ENCODE measurements around the gene C1QTNF3.
"Not testable (repeated sequence)": the region's sequence is repeated elsewhere in the genome, so short reads cannot be mapped to it uniquely, and the experiment has no call there.

C1QTNF3 gene, protein sequence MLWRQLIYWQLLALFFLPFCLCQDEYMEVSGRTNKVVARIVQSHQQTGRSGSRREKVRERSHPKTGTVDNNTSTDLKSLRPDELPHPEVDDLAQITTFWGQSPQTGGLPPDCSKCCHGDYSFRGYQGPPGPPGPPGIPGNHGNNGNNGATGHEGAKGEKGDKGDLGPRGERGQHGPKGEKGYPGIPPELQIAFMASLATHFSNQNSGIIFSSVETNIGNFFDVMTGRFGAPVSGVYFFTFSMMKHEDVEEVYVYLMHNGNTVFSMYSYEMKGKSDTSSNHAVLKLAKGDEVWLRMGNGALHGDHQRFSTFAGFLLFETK

GRCh38 chr5:34043099-34043876, at the start of gene C1QTNF3:
Gene C1QTNF3, minus strand, starts transcription at chr5:34043213. Its CDS starts 88 bp downstream, at chr5:34043125.
- no peak within 1 kb of the TSS for H3K4me3 ChIP-seq (ENCODE audit: low read length)
- TF ChIP-seq ZNF274 (IDR thresholded peaks at IDR 0.05; ENCODE audit: low read depth, low read length): no peak

DNA sequence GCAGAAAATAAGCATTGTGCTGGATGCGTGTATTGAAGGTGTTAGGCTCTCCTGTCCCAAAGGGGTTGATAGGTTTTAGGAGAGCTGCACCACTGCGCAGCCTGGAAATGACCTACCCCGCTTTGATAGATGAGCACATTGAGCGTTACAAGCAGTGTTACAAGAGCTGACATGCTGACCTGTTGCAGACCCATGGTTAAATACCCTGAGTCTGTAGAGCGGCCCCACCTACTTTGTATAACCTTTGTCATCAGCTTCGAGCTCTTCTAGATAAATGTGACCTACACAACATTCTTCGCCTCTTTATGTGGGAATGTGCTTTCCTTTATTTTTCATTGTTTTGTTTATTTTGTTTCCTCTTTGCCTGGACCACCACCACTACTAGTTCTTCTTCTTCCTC, 48.0 kb upstream of the C1QTNF3 start:
- not testable (repeated sequence) for H3K4me3 ChIP-seq (ENCODE audit: low read length)

DNA sequence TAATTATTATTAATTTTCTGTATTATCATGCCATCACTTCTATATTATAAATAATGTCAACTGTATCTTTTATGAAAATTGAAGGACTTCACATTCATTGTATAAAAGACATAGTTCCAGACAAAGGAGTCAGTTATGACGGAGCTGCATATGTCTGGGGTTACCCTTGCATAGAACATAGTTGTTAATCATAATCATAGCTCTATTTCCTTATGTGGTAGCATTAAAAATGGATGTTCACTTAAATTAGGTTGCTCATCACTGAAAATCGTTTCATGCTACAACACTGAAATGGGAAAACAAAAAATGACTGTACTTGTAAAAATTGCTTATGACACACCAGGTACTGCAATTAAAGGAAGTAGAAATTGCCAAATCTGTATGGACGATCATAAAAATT, 46.8 kb upstream of the C1QTNF3 start:
- not testable (repeated sequence) for H3K4me3 ChIP-seq (ENCODE audit: low read length)

DNA sequence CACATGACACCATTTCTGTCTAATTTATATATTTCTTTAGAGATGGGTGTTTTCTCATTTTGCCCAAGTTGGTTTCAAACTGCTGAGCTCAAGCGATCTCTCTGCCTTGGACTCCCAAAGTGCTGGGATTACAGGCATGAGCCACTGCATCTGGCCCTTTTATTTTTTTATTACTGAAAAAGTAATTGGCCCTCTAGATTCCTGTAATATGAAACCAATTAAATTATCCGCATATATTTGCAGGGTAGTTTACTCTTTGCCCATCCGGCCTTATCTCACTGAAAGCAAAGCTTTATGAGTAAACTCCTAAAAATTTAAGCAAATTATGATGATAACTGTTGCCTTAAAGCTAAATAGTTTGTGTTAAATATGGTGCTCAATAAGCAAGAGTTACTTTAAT, 44.7 kb upstream of the C1QTNF3 start:
- not testable (repeated sequence) for H3K4me3 ChIP-seq (ENCODE audit: low read length)

GRCh38 chr5:34083898-34084297, 40.9 kb upstream of the C1QTNF3 start:
- not testable (repeated sequence) for H3K4me3 ChIP-seq (ENCODE audit: low read length)

- H3K4me3 ChIP-seq (ENCODE audit: low read length): not testable (repeated sequence)
Observed at GRCh38 chr5:34079505-34079904, 36.5 kb upstream of the C1QTNF3 start.

DNA sequence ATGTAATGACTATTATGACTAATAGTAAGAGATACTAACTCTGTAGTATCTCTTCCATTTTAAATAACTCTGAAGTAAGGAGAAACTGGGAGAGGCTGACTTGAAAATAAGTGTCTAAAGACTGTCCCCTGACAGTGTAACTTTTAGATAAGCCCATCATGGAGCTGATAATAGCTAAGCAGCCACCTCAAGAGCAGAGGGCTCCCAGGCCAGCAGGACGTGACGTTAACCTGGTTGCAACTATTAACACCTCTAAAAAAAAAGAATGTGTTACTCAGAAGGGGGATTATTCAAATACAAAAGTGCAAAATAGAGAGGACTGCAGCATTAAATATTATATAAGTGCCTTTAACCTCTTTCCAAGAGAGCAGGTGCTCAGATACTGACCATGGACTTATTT, 34.6 kb upstream of the C1QTNF3 start:
- not testable (repeated sequence) for H3K4me3 ChIP-seq (ENCODE audit: low read length)

DNA sequence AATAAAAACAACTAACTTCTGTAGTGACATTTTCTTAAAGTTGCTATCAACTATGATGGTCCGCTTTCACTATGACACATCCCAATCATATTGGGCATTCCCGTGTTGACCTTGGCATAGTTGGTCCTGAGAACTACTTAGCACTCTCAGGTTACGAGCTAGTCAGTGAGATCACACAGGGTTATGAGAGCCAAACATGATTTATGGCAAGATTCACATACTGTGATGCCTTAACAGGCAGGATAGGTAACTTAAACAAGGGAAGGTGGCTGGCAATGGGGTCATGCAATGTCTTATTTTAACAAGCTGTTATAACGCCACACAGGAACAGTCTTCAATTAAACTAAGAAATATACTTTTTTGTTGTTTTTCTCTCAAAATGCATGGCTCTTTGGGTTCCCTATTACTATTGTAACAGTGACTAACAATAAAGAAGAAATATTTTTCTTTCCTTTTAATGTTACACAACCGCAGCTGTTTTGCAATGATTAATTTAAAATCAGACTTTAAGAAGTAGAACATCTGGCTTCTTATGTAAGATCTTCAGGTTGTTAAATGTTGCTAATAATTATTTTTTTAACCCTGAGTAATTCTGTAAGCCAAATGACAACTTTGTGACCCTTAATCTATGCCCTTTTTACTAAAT, 33.8 kb upstream of the C1QTNF3 start:
- not testable (repeated sequence) for H3K4me3 ChIP-seq (ENCODE audit: low read length)

GRCh38 chr5:34074472-34074871, 31.5 kb upstream of the C1QTNF3 start:
- not testable (repeated sequence) for H3K4me3 ChIP-seq (ENCODE audit: low read length)

GRCh38 chr5:34074071-34074470, 31.1 kb upstream of the C1QTNF3 start:
- H3K4me3 ChIP-seq (ENCODE audit: low read length): not testable (repeated sequence)

DNA sequence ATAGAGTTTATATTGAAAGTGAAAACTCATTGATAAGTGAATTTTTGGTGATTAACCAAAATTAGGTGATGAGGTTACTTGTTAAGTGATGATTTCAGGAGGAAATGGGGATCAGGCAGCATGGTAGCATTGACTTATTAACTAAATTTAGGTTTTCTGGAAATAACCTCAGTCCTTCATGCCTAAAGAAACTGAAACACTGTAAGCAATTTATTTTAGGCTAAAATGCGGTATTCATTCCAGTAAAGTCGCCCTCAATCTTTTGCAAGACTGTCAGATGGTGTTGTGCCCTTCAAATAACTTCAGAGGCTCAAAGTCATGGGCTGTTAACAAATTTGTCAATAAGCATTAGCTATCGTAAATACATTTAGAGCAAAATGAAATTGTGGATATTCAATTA, 27.6 kb upstream of the C1QTNF3 start:
- not testable (repeated sequence) for H3K4me3 ChIP-seq (ENCODE audit: low read length)

DNA sequence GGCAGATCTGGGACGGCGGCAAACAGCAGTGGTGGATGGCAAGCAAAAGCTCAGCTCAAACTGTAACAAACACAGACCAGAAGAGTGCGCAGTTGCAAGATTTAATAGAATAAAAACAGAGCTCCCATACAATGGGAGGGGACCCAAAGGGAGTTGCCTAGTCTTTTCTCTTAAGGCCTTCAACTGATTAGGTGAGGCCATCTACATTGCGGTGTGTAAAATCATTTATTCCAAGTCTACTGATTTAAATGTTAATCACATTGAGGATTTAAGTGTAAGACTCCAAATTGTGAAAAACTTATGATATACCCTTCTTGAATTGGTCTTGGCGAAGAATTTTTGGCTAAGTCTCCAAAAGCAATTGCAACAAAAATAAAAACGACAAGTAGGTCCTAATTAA, 21.6 kb upstream of the C1QTNF3 start:
- TF ChIP-seq ZNF274 (IDR thresholded peaks at IDR 0.05; ENCODE audit: low read depth, low read length): no peak
- no peak overlapping the region for H3K4me3 ChIP-seq (ENCODE audit: low read length)

DNA sequence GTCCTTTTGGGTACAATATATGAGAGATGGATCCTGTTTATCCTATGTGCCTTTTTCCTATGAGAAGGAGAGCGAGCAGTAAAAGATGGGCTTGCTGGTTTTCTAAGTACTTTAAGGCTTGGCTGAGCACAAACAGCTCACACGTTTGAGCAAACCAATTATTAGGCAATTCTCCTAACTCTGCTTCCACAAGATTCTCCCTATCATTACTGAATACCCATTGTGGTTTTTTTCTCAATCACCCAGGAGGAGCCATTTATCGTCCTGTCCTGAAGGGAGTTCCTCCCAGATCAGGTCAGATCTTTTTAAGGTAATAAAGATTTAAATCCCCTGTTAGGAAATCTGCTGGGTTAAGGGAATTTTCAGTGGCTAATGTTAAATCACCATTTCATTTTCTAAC, 19.4 kb upstream of the C1QTNF3 start:
- H3K4me3 ChIP-seq (ENCODE audit: low read length): no peak overlapping the region
- TF ChIP-seq ZNF274 (IDR thresholded peaks at IDR 0.05; ENCODE audit: low read depth, low read length): no peak

DNA sequence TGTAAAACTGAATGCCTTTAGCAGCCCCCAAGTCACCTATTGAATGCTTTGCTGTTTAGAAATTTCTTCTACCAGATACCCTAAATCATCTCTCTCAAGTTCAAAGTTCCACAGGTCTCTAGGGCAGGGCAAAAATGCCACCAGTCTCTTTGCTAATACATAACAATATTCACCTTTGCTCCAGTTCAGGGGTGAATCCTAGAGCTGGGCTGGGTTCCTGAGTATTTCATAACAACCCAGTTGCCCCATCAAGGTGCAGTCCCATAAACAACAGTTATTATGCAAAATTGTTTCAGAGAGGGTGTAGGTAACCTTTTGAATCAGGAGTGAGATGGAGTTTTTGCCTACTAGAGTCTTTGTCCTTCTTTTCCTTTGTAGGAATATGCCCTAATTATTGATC, 19.0 kb upstream of the C1QTNF3 start:
- TF ChIP-seq ZNF274 (IDR thresholded peaks at IDR 0.05; ENCODE audit: low read depth, low read length): no peak

GRCh38 chr5:34059977-34060376, 17.0 kb upstream of the C1QTNF3 start:
- no peak overlapping the region for H3K4me3 ChIP-seq (ENCODE audit: low read length)
- TF ChIP-seq ZNF274 (IDR thresholded peaks at IDR 0.05; ENCODE audit: low read depth, low read length): no peak

More for the DNA sequence above, 19.0 kb upstream of the C1QTNF3 start:
- no peak overlapping the region for H3K4me3 ChIP-seq (ENCODE audit: low read length)

DNA sequence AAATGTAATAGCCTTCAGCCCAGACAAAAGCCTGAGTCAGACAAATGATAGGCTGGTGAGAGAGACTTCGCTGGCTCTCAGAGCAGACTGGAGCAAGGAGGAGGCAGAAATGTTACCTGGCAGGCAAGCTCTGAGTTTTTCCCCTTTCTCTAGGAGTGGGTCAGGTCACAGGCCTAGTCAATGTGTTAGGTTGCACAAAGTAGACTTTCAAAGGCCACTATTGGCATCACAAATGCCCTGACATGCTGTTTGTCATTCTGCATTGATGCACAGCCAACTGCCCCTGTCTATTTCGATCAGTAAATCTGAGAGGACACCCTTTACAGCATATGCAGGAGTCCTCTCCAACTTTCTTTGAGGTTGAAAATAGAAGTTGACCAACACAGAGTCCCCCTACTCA, 15.5 kb upstream of the C1QTNF3 start:
- no peak for TF ChIP-seq ZNF274 (IDR thresholded peaks at IDR 0.05; ENCODE audit: low read depth, low read length)
- no peak overlapping the region for H3K4me3 ChIP-seq (ENCODE audit: low read length)

Data from GM08714 (cell line).